A549 (cell line): ENCODE data around the gene SMTNL2. TPM values are rescaled to one million over a fixed set of nuclear protein-coding genes. Genes with fewer than 3 reads are reported as not detected.

Experiments used
- ATAC-seq, 2 experiments: fragments of 200-7000 bp in 1 of 2; fragments of >200 bp in 1 of 2; cut with Nextera tagmentation in 1 of 2; cut with Tn5 transposase in 1 of 2; 3 replicates each; pipeline versions ENCODE4 v1.8.0 to v1.9.1; 2018 to 2020; ENCODE audit warnings: mild to moderate bottlenecking in 1 of 2, moderate library complexity in 1 of 2
- CTCF ChIA-PET: fragments of 300-600 bp; sonication (Branson Sonifier 250); formaldehyde crosslinking; extraction: SDS; loops from one replicate; lab custom pipeline; 2021; ENCODE audit warnings: antibody characterized with exemption, inconsistent platforms; lab: Yijun Ruan, JAX
- POLR2A ChIA-PET: fragments of 350-600 bp; formaldehyde crosslinking; extraction: SDS; loops from one replicate; lab custom pipeline; 2021; ENCODE audit warnings: antibody characterized with exemption, inconsistent platforms; lab: Yijun Ruan, JAX
- DNase-seq, 2 experiments: peaks; one replicate each; pipeline versions ENCODE4 v3.0.0 to v3.0.0-alpha.2; 2011 to 2016; ENCODE audit warnings: low read depth in 1 of 2, low spot score in 1 of 2
- FAIRE-seq: peaks from 2 replicates; lab custom pipeline; 2011; peaks lifted over from hg19 to GRCh38; lab: Jason Lieb, UNC
- H3K27ac ChIP-seq, 2 experiments: fragments of >200 bp; sonication (Bioruptor Twin); formaldehyde crosslinking; 3 replicates each; pipeline ENCODE4 v1.5.1; 2016 to 2017
- H3K4me1 ChIP-seq: fragments of >200 bp; sonication (Bioruptor Twin); formaldehyde crosslinking; 3 replicates; pipeline ENCODE4 v1.6.1; 2016
- H3K4me2 ChIP-seq: fragments of >200 bp; sonication (Bioruptor Twin); formaldehyde crosslinking; 3 replicates; pipeline ENCODE4 v1.6.1; 2016
- H3K4me3 ChIP-seq: fragments of >200 bp; sonication (Bioruptor Twin); formaldehyde crosslinking; 3 replicates; pipeline ENCODE4 v1.5.1; 2016
- H3K9me3 ChIP-seq: fragments of >200 bp; sonication (Bioruptor Twin); formaldehyde crosslinking; 3 replicates; pipeline ENCODE4 v1.6.1; 2016
- BCL3 ChIP-seq: fragments of >200 bp; sonication (Bioruptor Twin); formaldehyde crosslinking; IDR thresholded peaks from 3 replicates; pipeline ENCODE4 v1.6.1; 2016
- BHLHE40 ChIP-seq: IDR thresholded peaks from 2 replicates; pipeline ENCODE4 v1.6.1; 2012; ENCODE audit warnings: low read depth, low read length, inconsistent platforms
- CBX8 ChIP-seq: fragments of 200-600 bp; sonication (generic); IDR thresholded peaks from 2 replicates; pipeline ENCODE4 v1.6.1; 2016
- CEBPB ChIP-seq, 2 experiments: fragments of >200 bp in 1 of 2; sonication (Bioruptor Twin) in 1 of 2; formaldehyde crosslinking in 1 of 2; IDR thresholded peaks; 2 replicates each; pipeline ENCODE4 v1.6.1; 2012 to 2016
- CHD2 ChIP-seq: fragments of 150-350 bp; IDR thresholded peaks from 2 replicates; pipeline ENCODE4 v1.6.1; 2014; ENCODE audit warnings: low read length; ENCODE audit not compliant: partially characterized antibody
- CTCF ChIP-seq: fragments of >200 bp; sonication (Bioruptor Twin); formaldehyde crosslinking; IDR thresholded peaks from 3 replicates; pipeline ENCODE4 v1.5.1; 2016
- E2F6 ChIP-seq: IDR thresholded peaks from 2 replicates; pipeline ENCODE4 v1.6.1; 2012; ENCODE audit warnings: low read depth, borderline replicate concordance
- EP300 ChIP-seq, 2 experiments: fragments of >200 bp; sonication (Bioruptor Twin); formaldehyde crosslinking; IDR thresholded peaks; 2 replicates in 1 of 2; 3 replicates in 1 of 2; pipeline ENCODE4 v1.6.1; 2016 to 2017
- HOXB13 ChIP-seq: fragments of 250-450 bp; sonication (Bioruptor Pico); IDR thresholded peaks from 2 replicates; pipeline ENCODE4 v1.5.0; 2020; ENCODE audit warnings: low read depth, mild to moderate bottlenecking, moderate library complexity
- JUNB ChIP-seq: fragments of >200 bp; sonication (Bioruptor Twin); formaldehyde crosslinking; IDR thresholded peaks from 2 replicates; pipeline ENCODE4 v1.6.1; 2016
- KDM5A ChIP-seq: fragments of 200-600 bp; sonication (generic); IDR thresholded peaks from 2 replicates; pipeline ENCODE4 v1.6.1; 2016; ENCODE audit warnings: antibody characterized with exemption, mild to moderate bottlenecking
- MAFK ChIP-seq: fragments of 450-650 bp; IDR thresholded peaks from 2 replicates; pipeline ENCODE4 v1.6.1; 2014; ENCODE audit not compliant: partially characterized antibody
- MAZ ChIP-seq: fragments of 150-350 bp; IDR thresholded peaks from 2 replicates; pipeline ENCODE4 v1.6.1; 2014; ENCODE audit warnings: antibody characterized with exemption, low read depth, low read length, borderline replicate concordance
- NFE2L2 ChIP-seq: fragments of 150-350 bp; conservative IDR thresholded peaks from 2 replicates; pipeline ENCODE4 v1.6.1; 2014; ENCODE audit warnings: low read length
- NPAS2 ChIP-seq: fragments of 250-450 bp; sonication (Bioruptor Pico); IDR thresholded peaks from 2 replicates; pipeline ENCODE4 v1.8.0; 2022; ENCODE audit warnings: mild to moderate bottlenecking, moderate library complexity, borderline replicate concordance
- NR3C1 ChIP-seq: fragments of >200 bp; sonication (Bioruptor Twin); formaldehyde crosslinking; IDR thresholded peaks from 3 replicates; pipeline ENCODE4 v1.6.1; 2017
- RAD21 ChIP-seq, 2 experiments: fragments of >200 bp in 1 of 2; sonication (Bioruptor Twin) in 1 of 2; formaldehyde crosslinking in 1 of 2; IDR thresholded peaks in 1 of 2; conservative IDR thresholded peaks in 1 of 2; 2 replicates in 1 of 2; 3 replicates in 1 of 2; pipeline ENCODE4 v1.6.1; 2012 to 2018; ENCODE audit warnings: inconsistent platforms in 1 of 2
- RFX5 ChIP-seq: fragments of 450-650 bp; IDR thresholded peaks from 2 replicates; pipeline ENCODE4 v1.7.1; 2014; ENCODE audit warnings: antibody characterized with exemption, mild to moderate bottlenecking, moderate library complexity
- TP53 ChIP-seq: fragments of 250-450 bp; sonication (Bioruptor Pico); IDR thresholded peaks from 2 replicates; pipeline ENCODE4 v1.5.0; 2021; ENCODE audit warnings: mild to moderate bottlenecking, moderate library complexity
- ZSCAN20 ChIP-seq: fragments of 250-450 bp; sonication (Bioruptor Pico); IDR thresholded peaks from 2 replicates; pipeline ENCODE4 v1.8.0; 2022; ENCODE audit warnings: mild to moderate bottlenecking, moderate library complexity
- WGBS: methylation state at CpG from one replicate; pipeline ENCODE4 v1.1.6; 2017; ENCODE audit errors: missing lambda C conversion rate; 5-methylcytosine and 5-hydroxymethylcytosine counted together
- polyA plus RNA-seq, 4 experiments: library from polyadenylated mRNA; depleted of rRNA in 3 of 4; stranded (reverse); fragments of >200 nt; fragmentation: RNase III in 1 of 4; extraction: RNeasy Plus Mini Kit Qiagen cat#74134 plus additional on column Dnase treatment in 1 of 4; gene quantifications; 2 replicates in 3 of 4; 3 replicates in 1 of 4; pipeline ENCODE4 v1.2.3, GENCODE V29; 2011 to 2017
- TF ChIP-seq, protein P1 (sequence below): fragments of 250-450 bp; sonication (Bioruptor Pico); IDR thresholded peaks from 2 replicates; pipeline ENCODE4 v1.5.0; 2021; ENCODE audit warnings: mild to moderate bottlenecking, moderate library complexity, borderline replicate concordance
- TF ChIP-seq, protein P2 (sequence below): IDR thresholded peaks from 2 replicates; pipeline ENCODE4 v1.6.1; 2012
- TF ChIP-seq, protein P3 (sequence below): fragments of 450-650 bp; IDR thresholded peaks from 2 replicates; pipeline ENCODE4 v1.6.1; 2014; ENCODE audit warnings: antibody characterized with exemption
- TF ChIP-seq, protein P4 (sequence below): IDR thresholded peaks from 2 replicates; pipeline ENCODE4 v1.6.1; 2012

The SMTNL2 gene
- polyA plus RNA-seq, 2 of the 4 experiments (the other 2 are of a cell fraction), result 0.05 to 0.06 TPM

- no peak for TF ChIP-seq RAD21 (conservative IDR thresholded peaks at IDR 0.05 in 1 of 2, IDR thresholded peaks at IDR 0.05 in 1 of 2)
- TF ChIP-seq, protein P1, sequence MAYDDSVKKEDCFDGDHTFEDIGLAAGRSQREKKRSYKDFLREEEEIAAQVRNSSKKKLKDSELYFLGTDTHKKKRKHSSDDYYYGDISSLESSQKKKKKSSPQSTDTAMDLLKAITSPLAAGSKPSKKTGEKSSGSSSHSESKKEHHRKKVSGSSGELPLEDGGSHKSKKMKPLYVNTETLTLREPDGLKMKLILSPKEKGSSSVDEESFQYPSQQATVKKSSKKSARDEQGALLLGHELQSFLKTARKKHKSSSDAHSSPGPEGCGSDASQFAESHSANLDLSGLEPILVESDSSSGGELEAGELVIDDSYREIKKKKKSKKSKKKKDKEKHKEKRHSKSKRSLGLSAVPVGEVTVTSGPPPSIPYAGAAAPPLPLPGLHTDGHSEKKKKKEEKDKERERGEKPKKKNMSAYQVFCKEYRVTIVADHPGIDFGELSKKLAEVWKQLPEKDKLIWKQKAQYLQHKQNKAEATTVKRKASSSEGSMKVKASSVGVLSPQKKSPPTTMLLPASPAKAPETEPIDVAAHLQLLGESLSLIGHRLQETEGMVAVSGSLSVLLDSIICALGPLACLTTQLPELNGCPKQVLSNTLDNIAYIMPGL (CRISPR knock-in tag), result no peak
- TF ChIP-seq, protein P2, sequence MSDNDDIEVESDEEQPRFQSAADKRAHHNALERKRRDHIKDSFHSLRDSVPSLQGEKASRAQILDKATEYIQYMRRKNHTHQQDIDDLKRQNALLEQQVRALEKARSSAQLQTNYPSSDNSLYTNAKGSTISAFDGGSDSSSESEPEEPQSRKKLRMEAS, result no peak
- no peak for TF ChIP-seq CTCF
- no peak for TF ChIP-seq CHD2
- TF ChIP-seq KDM5A, result no peak
- TF ChIP-seq NPAS2 (CRISPR knock-in tag), result no peak
- TF ChIP-seq, protein P3, sequence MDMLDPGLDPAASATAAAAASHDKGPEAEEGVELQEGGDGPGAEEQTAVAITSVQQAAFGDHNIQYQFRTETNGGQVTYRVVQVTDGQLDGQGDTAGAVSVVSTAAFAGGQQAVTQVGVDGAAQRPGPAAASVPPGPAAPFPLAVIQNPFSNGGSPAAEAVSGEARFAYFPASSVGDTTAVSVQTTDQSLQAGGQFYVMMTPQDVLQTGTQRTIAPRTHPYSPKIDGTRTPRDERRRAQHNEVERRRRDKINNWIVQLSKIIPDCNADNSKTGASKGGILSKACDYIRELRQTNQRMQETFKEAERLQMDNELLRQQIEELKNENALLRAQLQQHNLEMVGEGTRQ, result no peak
- TF ChIP-seq HOXB13 (CRISPR knock-in tag), result no peak
- TF ChIP-seq EP300 (IDR thresholded peaks at IDR 0.05), result no peak
- no peak for TF ChIP-seq CBX8
- no peak for TF ChIP-seq MAFK
- TF ChIP-seq RFX5, result no peak
- TF ChIP-seq NR3C1, result no peak
- no peak for TF ChIP-seq TP53 (CRISPR knock-in tag)
- no peak for TF ChIP-seq E2F6
- TF ChIP-seq MAZ, result no peak
- TF ChIP-seq, protein P4, sequence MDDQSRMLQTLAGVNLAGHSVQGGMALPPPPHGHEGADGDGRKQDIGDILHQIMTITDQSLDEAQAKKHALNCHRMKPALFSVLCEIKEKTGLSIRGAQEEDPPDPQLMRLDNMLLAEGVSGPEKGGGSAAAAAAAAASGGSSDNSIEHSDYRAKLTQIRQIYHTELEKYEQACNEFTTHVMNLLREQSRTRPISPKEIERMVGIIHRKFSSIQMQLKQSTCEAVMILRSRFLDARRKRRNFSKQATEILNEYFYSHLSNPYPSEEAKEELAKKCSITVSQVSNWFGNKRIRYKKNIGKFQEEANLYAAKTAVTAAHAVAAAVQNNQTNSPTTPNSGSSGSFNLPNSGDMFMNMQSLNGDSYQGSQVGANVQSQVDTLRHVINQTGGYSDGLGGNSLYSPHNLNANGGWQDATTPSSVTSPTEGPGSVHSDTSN, result no peak
- TF ChIP-seq BHLHE40, result no peak
- TF ChIP-seq, all 56 proteins: peak for 0
- H3K9me3 ChIP-seq, result no peaks in the 10 kb centered on the region
- no peak overlapping the region for H3K27ac ChIP-seq
- POLR2A ChIA-PET, result no interaction called here
- DNase-seq (no peak), FAIRE-seq (no peak), ATAC-seq (no peak)
- CTCF ChIA-PET, result interaction anchor here (1.1 to 3.1 kb wide), 3 partner anchors 17 to 89 kb away, joined by 3 to 15 read pairs (median 4); no protein-coding TSS in a partner anchor
- 82% methylated on average over 14 of the region's 17 CpGs for WGBS
- no peak overlapping the region for H3K4me3 ChIP-seq
- H3K4me2 ChIP-seq, result no peak overlapping the region
- peaks cover 5% of the 10 kb centered on the region for H3K4me1 ChIP-seq
Measured at GRCh38 chr17:4559139-4559791, 25.1 kb upstream of the SMTNL2 start.

GRCh38 chr17:4559966-4560365 lies 24.4 kb upstream of the SMTNL2 start:
- POLR2A ChIA-PET, result no interaction called here
- no peak for DNase-seq
- 96% methylated on average over 5 of the region's 5 CpGs for WGBS
- CTCF ChIA-PET, result interaction anchor here (0.9 to 3.1 kb wide), 5 partner anchors 18 to 88 kb away, joined by 3 to 15 read pairs (median 4); no protein-coding TSS in a partner anchor
- H3K4me2 ChIP-seq, result no peak overlapping the region
- no peak for ATAC-seq
- no peaks in the 10 kb centered on the region for H3K9me3 ChIP-seq
- H3K4me1 ChIP-seq, result peaks cover 5% of the 10 kb centered on the region
- FAIRE-seq, result no peak
- no peak overlapping the region for H3K4me3 ChIP-seq
- no peak overlapping the region for H3K27ac ChIP-seq
- TF ChIP-seq TP53 (CRISPR knock-in tag) (no peak), BHLHE40 (no peak), CEBPB (IDR thresholded peaks at IDR 0.05) (no peak), HOXB13 (CRISPR knock-in tag) (no peak), JUNB (no peak), ZSCAN20 (no peak), CTCF (no peak), NFE2L2 (no peak), KDM5A (no peak), BCL3 (no peak)
- TF ChIP-seq, protein P4, result no peak
